Transverse colon (tissue), 4 donors: ENCODE data around the gene GDF9.

Source experiments
- CTCF ChIP-seq, 5 experiments: fragments of 200-600 bp in 3 of 5; fragments of 450-650 bp in 2 of 5; sonication (generic) in 3 of 5; IDR thresholded peaks; 1 replicate in 2 of 5; 2 replicates in 3 of 5; pipeline ENCODE4 v1.5.1; 2016 to 2017; ENCODE audit warnings: antibody characterized with exemption in 5 of 5, inconsistent platforms in 3 of 5, mild to moderate bottlenecking in 2 of 5, moderate library complexity in 1 of 5
- EP300 ChIP-seq: sonication (generic); formaldehyde crosslinking; IDR thresholded peaks from one replicate; pipeline ENCODE4 v1.6.1; 2017; ENCODE audit warnings: antibody characterized with exemption, low read depth
- POLR2A ChIP-seq: fragments of 450-650 bp; IDR thresholded peaks from one replicate; pipeline ENCODE4 v1.6.1; 2016; ENCODE audit warnings: antibody characterized with exemption, mild to moderate bottlenecking, moderate library complexity
- POLR2AphosphoS5 ChIP-seq, 3 donors: sonication (generic); formaldehyde crosslinking; IDR thresholded peaks; one replicate each; pipeline ENCODE4 v1.6.1; 2016; ENCODE audit warnings: antibody characterized with exemption in 3 of 3

GRCh38 chr5:132895719-132896305, 29.5 kb upstream of the GDF9 start:
- TF ChIP-seq CTCF (IDR thresholded peaks at IDR 0.05) = no peak
- no peak for TF ChIP-seq POLR2A
- TF ChIP-seq EP300 = no peak
- no peak for TF ChIP-seq POLR2AphosphoS5 (IDR thresholded peaks at IDR 0.05)
